GM19372 (cell line): ENCODE measurements around the gene C13orf42.

Experiments
- ATAC-seq: cut with Tn5 transposase; IDR thresholded peaks from one replicate; pipeline ENCODE4 v1.9.1; 2021; ENCODE audit warnings: mild to moderate bottlenecking, low read depth, moderate library complexity; ENCODE audit not compliant: unreplicated experiment

C13orf42 gene

DNA sequence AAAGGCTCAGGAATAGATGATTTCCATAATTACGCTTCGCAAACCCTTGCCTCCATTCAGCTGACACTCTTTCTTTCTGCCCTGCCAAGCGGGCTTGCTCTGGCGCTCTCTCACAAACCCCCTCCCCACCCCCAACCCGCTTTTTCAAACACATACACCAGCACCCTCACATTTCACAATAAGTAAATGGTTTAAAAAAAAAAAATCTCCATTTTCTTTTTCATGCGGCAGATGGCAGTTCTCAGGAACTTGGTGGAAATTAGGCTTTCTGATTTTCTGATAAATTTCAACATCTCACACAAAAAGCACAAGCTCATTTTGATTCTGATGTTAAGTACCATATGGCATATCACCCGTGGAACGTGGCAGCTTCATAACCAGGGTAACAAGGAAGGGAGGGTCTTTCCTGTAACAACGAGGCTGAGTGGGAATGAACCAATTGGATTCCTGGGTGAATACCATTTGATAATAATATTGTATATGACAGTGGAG is 43.8 kb downstream of the C13orf42 start:
- no peak for ATAC-seq

DNA sequence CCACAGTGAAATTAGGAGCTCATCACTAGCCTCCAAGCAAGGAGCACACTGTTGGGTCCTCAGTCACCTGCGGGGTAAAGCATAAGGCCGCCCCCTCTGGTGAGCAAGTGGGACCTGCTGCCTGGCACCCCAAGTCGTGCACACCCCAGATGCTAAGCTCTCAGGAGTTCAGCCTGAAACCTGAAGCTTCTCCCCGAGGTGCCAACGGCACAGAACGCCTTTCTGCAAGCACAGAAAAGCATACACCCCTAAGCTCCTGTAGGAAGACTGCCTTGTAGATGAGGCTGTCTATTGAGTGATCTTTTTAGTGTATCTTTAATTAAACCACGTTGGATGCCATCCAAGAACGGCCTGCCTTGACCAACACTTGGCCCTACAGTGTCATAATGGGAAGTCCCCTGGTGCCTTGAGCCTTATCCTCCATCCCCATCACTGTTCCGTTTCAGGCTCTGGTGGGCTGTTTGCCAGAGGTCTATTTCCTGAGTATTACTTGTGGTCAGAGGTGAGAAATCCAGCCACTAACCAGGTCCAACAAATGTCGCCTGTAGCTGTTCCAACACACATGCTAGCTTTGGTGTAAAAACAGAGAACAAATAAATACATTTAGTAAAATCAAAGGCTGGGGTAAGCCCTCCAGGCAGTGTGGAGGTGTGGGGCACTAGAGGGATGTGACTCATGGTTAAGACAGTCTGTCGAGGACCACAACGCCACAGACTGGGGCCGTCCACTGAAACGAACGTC is 44.8 kb downstream of the C13orf42 start:
- no peak for ATAC-seq

DNA sequence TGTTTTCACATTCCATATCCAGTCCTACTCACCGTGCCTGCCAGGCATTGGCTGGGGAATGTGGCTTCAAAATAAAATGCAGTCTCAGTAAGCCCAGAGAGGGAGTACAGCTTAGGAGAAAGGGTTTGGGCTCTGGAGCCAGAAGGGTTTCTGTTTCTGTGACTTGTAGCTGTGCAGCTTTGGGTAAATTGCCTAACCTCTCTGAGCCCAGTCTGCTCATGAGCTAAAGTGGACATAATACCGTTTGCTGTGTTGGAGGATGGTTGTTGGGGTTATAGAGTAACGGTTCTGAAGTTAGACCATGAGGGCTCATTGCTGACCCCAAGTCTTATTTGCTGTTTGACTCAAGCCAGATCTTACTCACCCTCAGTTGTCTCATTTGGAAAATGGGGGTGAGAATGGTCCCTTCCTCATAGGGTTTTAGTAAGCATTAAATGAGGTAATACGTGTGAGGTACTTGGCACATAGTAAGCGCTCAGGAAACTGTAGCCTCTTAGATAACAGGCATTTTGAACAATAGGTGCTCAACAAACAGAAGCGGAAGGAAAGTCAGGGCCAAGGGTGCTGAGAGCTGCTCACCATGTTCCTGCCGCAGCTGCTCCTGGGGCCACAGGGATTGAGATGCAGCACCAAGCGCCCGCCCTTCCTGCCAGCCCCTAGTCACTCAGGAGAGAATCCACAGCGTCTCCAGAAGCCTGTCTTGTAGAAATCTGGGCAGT is 45.5 kb downstream of the C13orf42 start:
- ATAC-seq, result no peak

DNA sequence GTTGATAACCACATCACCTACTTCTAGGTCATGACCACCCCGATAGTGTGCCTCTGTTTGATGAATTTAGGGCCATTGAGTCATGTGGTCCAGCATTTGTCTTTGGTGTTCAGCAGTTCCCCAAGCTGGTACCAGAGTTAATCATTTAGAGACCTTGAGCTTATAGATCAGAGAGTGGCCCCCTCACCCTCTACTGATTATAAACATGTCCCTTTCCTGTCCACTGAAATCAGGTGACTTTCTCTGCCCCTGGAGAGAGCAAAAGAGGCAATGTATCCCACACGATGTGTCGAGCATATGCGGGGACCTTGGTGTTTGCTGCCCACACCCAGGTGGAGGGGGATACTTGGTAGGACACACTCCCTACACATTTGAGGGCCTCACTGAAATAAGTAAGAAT is 46.3 kb downstream of the C13orf42 start:
- no peak for ATAC-seq

DNA sequence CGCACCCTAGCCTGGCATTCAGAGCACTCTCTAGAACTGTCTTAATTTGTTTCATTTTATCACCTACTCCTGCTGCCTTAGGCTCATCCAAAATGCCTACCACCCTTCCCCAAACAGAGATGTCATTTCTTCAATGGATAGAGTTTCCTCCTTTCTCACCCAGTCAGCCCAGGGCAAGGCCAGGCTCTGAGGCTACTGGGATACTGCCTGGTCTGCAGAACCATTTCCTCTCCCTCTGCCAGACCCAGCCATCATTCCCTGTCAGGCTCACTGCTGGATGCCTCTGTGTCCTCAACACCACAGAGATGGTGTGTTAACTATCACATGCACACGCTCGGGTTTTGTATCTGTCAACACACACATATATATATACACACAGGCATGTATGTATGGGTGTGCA is 47.2 kb downstream of the C13orf42 start:
- ATAC-seq, result no peak

DNA sequence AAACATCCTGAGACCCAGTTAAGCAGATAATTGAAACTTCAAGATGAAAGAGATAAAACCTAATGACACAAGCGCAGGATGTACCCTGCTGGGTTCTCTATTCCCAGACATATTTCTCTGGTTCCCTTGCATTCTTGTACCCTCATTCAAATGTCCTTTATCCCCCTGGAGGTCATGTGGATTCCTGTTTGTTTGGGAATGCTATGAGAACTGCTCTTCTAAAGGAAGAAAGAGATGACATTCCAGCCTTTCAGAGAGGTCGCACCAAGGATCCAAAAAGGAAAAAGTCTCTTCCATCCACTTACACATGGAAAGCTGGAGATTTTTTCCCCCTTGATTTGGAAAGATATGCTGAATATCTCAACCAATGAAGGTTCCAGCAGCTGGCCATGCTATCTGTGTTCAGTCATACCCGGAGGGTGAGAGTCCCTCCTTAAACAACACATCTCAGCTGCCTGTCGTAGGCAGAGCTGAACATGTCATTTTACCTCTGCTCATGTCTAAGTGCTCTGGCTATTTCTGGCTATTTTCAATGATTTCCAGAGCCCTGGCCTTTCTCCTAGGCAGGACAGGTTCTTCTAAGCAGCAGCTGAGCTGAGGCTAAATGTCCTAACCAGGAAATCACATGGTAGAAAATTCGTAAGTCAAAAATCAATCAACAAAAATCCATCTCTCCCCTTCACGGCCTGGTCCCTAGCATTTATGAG is 52.5 kb downstream of the C13orf42 start:
- no peak for ATAC-seq

DNA sequence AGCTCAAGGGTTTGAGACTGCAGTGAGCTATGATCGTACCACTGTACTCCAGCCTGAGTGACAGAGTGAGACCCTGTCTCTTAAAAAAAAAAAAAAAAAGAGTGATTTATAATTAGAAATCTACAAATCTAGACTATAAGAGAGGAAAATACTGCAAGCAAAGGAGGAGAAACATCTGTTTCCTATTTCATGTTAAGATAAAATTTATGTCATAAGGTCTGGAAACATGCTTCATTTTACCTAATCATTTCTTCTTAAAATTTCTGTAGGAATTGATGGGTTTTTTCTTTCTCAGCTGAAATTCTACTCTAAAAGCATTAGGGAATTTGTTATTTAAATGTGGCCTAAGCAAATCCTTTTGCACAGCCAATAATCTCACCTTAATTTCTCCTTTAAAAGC is 53.2 kb downstream of the C13orf42 start:
- ATAC-seq, result no peak

DNA sequence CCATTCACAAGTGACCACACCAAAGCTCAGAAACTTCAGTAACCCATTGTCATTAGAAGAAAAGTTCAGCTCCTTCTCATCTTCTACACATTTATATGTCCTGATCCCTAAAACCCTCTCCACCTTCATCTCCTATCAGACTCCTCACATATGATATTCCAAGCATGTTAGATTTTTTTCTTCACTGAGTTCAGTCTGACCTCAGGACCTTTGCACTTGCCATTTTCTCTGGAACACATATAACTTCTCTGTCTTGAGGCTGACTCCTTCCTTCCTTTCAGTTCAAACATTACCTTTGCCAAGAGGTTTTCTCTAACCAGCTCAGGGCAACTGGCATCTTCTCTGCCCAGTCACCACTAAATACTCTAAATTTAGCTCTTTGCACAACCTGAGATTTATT is 54.1 kb downstream of the C13orf42 start:
- ATAC-seq, result no peak

DNA sequence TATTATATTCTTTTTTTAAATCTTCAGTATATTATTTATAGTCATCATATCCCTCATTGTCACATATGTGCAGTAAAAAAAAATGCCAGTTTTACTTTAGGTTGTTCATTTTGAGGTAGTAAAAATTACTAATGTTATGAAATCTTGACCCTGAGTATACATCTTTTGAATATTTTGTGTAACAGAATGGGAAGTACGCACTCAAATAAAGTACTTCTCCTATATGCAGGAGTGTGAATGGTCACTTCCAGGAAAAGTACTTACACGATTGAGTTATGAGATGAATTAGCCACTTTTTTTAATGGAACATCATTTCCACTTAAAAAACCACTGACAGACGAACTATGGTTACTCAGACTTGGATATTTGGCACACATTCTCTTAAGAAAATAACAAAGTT is 58.5 kb downstream of the C13orf42 start:
- no peak for ATAC-seq

DNA sequence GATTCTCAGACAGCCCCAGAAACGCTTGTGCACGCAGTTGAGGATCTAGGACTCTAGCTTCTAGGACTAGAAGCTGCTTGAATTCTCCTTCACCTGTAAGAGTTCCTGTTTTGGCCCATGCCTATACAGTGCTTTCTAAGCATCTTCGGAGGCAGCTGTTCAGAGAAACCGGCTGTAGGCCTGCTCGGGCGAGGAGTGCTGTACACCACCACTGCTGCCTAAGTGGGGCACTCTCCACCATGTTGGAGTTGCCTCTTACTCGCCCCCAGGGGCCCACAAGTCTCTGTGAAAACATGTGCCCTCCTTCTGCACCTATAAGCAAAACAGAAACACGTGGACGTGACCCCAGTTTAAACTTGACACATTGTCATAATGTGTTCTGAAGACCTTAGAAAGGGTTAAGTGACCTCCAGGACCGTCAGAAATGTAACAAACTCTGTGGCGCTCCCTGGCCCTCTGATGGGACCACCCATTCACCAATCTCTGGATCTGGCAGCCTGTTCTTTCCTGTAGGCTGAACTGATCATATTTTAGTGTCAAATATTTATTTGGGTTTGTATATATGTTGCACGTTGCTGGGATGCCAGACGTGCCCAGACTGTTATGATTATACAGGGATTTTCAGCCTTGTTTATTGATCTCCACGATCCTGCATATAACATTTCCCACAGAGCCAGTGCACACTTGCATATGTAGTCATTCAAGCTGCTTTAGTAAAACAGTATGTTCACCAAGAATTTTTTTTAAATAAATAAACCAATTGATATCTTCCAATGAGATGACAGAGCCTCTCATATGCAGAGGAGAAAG is 60.8 kb downstream of the C13orf42 start:
- ATAC-seq, result no peak

DNA sequence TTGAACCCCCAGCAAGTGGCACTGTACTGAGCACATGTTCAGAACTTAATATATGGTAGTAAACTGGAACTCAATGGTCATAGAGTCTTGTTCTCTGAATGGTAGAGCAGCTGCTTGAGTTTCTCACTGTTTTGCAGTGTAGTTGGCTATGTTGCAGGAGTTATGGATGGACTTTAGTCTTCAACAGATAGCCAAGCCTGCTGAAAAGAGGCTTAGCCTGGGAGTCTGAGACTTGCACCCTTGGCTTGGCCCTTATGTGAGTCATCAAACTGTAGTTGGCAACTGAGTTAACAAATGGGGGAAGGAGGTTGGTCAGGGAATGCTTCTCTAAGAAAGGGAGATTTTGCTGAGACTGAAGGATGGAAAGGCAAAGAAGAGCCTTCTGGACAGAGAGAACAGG is 62.5 kb downstream of the C13orf42 start:
- ATAC-seq, result no peak

DNA sequence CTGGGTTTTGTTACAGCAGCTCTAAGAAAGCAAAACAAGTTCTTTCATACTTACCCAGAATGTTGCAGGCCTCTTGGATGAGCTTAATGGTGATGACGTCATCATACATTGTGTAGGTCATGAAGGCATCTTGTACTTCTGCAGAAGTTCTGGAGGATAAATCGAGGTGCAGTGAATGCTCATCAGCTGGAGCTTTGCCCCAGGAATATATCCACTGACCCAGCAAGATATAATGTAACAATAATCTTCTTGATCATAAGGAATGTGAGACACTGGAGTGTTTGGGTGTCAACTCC is 63.0 kb downstream of the C13orf42 start:
- no peak for ATAC-seq

DNA sequence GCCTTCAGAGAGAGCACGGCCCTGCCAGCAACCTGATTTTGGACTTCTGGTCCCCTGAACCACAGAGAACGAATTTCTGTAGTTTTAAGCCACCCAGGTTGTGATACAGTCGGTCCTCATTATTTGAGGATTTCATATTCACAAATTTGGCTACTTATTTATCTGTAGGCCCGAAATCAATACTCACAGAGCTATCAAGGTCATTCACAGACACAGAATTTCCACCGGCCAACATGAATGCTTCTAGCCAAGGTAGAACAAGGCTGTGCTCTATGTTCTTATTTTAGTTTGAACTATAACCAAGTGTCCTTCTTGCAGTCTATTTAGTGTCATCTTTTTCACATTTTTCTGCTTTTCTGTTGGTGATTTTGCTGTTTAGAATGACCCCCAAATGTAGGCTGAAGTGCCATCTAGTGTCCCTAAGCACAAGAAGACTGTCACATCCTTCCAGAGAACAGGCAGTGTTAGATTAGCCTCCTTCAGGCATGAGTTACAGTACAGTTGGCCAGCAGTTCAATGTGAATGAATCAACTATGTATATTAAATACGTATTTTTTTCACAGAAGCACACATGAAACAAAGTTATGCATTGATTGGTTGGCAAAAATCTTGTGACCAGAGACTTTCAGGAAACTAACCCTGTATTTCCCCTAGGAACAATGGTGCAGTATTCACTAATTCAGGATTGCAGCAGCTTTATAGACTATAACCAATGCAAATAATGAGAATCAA is 63.5 kb downstream of the C13orf42 start:
- no peak for ATAC-seq

DNA sequence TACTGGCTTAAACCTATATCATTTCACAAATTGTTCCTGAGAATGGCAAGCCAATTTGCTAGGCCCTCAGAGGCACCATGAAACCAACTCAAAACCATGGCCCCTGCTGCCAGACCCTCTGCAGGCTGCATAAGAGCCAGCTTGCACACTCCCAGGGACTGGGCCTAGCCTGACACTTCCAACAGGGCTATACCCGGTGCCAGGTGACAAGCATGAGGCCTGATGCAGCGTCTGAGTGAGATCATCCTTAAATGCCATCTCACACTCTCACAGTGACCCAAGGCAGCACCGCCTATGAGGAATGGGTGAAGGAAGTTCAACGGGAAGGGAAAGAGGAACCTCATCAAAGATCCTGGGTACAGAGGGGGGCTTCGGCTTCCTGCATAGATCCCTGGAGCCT is 65.6 kb downstream of the C13orf42 start:
- ATAC-seq, result no peak

DNA sequence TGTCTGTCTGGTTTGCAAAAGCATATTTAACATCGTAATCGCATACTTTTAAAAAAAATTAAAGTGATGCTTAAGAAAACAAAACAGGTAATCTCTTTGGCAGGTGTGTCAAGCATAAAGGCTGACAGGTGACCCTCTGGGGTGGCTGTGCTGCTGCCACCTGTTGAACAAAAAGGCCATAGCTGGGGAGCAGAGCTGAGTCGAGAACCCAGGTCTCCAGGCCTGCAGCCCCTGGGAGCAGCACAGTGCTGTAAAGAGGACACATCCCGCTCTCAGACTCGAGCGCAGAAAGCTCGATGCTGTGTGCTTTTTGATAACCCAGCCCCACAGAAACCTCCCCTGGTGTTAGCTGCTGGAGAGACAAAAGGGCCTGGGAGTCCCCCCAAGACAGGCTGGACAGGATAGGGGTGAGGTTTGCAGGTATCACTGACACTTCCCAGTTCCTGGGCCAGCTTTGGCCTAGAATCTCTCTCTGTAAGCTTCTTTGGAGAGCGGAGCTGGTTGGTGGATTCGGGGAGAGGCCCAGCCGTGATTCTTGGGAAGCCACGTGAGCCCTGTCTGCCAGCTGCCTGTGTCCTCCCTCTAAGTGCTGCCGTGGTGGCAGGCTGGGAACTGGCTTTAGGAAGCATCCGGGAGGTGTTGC is 66.9 kb downstream of the C13orf42 start:
- no peak for ATAC-seq

DNA sequence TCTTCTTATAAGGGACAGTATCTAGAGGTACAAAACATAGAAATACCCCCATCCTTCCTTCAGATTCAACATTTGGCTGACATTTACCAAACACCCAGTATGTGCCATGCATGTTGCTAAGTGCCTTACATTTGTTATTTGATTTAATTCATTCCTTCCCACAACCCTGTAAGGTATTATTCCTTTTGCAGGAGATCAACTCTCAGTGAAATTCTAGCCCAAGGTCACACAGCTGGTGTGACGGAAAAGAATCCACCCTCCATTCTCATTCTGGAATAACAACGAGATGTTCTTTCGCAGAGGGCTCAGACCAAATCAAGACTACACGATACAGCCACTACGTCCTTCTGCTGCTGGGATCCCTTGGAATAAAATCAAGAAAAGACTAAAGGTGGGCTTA is 67.8 kb downstream of the C13orf42 start:
- ATAC-seq, result no peak

DNA sequence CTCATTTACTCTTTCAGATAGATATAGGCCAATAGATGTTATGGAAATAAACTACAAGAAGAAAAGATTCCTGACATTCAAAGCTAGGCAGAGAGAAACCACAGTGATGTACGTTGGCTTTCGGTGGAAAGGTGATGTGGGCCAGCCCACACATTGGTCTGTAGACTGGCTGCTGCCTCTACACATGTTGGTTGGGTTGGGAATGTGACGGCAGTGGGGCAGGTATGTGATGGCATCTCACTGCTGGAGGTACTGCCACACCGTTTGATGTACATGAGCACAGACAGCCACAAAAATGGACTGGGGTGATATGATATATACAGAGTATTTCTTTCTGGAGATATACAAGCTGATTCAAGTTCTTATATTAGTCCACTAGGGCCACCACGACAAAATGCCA is 69.4 kb downstream of the C13orf42 start:
- ATAC-seq, result no peak

DNA sequence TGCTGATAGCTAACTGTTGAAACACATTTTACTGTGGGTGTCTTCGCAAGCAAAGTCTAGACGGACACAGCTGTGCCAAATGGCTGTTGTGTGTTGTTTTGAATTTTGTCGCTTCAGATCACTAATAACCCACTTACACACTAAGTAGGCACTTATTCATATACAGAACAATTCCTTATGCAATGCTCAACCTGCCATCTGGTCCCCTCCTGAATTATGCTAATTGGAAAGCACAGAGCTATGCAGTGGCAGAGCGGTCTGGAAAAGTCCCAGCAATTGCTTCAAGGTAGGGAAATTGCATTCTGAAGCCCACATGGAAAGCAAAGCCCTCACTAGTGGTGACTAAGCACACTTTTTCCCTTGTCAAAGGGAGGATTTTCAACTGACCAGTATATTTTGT is 69.9 kb downstream of the C13orf42 start:
- no peak for ATAC-seq

DNA sequence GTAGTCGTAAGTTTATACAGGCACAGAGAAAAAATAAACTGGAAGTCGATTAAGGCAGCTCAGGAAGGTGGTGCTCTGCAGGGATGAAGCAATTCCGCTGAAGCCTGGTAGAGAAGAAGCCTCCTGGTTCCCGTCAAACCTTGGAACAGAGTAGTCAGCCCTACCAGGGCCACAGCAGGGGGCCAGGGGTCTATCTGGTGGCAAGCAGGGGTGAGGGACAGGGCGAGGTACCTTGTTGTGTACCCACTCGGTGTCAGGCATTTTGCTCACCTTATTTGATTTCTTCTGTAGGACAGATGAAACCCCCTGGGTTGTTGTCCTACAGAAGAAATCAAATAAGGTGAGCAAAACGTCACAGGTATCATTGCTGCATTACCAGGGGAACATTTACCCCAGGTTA is 70.6 kb downstream of the C13orf42 start:
- ATAC-seq, result no peak

DNA sequence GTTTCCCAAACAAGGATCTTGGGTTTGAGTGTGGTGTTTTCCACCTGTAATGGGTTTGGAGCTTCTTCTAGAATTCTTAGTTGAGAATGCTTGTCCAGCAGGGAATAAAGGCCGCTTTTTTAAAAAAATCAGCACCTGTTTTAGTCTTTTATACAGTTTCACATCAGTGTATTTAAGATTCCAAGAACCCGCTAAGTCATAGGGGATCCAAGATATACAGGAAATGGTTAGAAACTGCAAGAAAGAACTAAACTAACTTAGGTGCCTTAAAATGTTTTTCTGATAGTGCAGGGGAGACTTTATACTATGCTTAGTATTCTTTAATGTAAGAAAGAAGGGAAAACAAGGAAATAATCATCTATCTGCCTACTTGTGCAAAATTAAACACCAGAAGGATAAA is 74.7 kb downstream of the C13orf42 start:
- no peak for ATAC-seq
